PC-9 (cell line): ENCODE results near the gene SRC.

ENCODE experiments used
- EZH2 ChIP-seq: fragments of 200-600 bp; sonication (generic); IDR thresholded peaks from 2 replicates; pipeline ENCODE4 v1.8.0; 2017; ENCODE audit warnings: antibody characterized with exemption, low read depth
- TF ChIP-seq, protein P1 (sequence below): fragments of 200-600 bp; sonication (generic); conservative IDR thresholded peaks from 2 replicates; pipeline ENCODE4 v1.6.1; 2017; ENCODE audit warnings: mixed run types, antibody characterized with exemption, mild to moderate bottlenecking, moderate library complexity

DNA sequence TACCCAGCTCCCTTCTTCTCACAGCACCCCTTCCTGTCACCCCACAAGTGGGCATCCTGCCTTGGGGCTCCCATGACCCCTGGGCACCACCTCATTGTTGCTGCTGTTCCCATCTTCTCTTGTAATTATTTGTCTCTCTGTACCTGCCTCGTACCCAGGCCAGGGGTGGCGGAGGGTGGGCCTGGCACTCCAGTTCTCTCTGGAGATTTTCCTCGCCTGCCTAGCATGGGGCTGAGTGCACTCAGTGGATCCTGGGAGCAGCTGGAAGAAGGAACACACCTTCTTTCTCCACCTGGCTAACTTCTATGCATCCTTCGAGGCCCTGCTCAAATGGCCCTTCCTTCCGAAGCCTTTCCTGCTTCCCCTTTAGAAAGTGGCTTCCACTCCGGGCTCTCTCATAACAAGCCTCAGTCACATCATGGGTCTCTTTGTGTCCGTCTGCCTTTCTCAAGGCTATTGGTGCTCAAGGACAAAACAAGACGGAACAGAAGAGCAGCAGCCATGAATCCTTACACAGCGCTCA, 79.2 kb downstream of the SRC start:
- TF ChIP-seq, protein P1, sequence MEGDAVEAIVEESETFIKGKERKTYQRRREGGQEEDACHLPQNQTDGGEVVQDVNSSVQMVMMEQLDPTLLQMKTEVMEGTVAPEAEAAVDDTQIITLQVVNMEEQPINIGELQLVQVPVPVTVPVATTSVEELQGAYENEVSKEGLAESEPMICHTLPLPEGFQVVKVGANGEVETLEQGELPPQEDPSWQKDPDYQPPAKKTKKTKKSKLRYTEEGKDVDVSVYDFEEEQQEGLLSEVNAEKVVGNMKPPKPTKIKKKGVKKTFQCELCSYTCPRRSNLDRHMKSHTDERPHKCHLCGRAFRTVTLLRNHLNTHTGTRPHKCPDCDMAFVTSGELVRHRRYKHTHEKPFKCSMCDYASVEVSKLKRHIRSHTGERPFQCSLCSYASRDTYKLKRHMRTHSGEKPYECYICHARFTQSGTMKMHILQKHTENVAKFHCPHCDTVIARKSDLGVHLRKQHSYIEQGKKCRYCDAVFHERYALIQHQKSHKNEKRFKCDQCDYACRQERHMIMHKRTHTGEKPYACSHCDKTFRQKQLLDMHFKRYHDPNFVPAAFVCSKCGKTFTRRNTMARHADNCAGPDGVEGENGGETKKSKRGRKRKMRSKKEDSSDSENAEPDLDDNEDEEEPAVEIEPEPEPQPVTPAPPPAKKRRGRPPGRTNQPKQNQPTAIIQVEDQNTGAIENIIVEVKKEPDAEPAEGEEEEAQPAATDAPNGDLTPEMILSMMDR, result no peak
- no peak for TF ChIP-seq EZH2
